ENCODE results near the gene VPS13D.

DNA sequence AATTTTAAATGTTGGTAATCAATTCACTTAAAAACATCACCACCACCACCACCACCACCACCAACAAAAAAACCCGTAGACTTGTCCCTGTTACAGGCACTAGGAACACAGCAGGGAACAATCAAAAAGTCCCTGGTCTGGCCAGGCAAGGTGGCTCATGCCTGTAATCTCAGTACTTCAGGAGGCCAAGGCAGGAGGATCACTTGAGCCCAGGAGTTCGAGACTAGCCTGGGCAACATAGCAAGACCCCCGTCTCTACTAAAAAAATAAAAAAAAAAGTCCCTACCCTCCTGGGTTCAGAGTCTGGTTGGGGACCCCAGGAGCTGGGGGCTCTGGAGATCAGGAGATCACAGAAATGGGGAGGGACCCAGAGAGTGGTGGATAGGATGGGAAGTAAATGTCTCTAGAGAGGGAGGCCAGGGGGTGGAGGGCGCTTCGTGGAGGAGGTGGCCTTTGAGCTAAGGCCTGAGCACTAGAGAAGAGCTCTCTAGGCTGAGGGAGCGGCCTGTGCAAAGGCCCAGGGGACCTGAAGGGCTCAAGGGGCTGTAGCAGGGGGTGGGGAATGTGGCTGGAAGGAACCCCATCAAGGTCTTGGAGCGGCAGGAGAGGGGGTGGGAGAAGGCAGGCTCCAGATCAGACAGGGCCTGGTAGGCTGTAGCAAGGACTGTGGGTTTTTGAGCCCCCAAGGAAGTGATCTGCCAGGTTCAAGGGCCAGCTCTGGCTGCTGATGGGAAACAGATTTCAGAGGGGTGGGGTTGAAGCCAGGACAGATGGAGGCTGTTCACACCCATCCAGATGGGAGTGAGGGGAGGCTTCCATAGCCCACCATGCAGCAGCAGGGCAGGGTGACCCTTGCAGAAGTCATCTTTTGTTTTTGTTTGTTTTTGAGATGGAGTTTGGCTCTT, 24.8 kb upstream of the VPS13D start:
- TF ChIP-seq CTCF (conservative IDR thresholded peaks at IDR 0.05 in 1 of 2, IDR thresholded peaks at IDR 0.05 in 1 of 2; ENCODE audit: extremely low read depth in 1 of 2, insufficient read depth in 1 of 2, low read depth in 1 of 2, low read length in 2 of 2), result no peak
- TF ChIP-seq EZH2 (IDR thresholded peaks at IDR 0.05; ENCODE audit: borderline replicate concordance, low read length), result no peak

All from mammary epithelial cell (primary cell).